Measurements from ENCODE around the gene KCNF1. TPM values are rescaled to one million over a fixed set of nuclear protein-coding genes. Genes with fewer than 3 reads are reported as not detected.

KCNF1 gene
- total RNA-seq, 1 experiment from 2014 or later = 1.3 TPM

GRCh38 chr2:10892316-10892715 is 19.4 kb upstream of the KCNF1 start:
- intact Hi-C loops (cut with micrococcal nuclease) = no loop called here
- TF ChIP-seq EZH2phosphoT487 (IDR thresholded peaks at IDR 0.05; ENCODE audit: borderline replicate concordance, low read length) (no peak), CTCF (conservative IDR thresholded peaks at IDR 0.05; ENCODE audit: low read depth, low read length) (no peak), EZH2 (IDR thresholded peaks at IDR 0.05; ENCODE audit: low read length, unreplicated experiment) (no peak)

GRCh38 chr2:10892796-10893350 is 18.9 kb upstream of the KCNF1 start:
- Histone ChIP-seq H3K4me3 (ENCODE audit: low read length) (no peak overlapping the region), H3K9ac (ENCODE audit: low read length) (no peak overlapping the region), H3K27me3 (ENCODE audit: low read length) (no peaks in the 10 kb centered on the region), H3K9me3 (ENCODE audit: low read length) (no peaks in the 10 kb centered on the region), H3K27ac (ENCODE audit: low read length) (no peak overlapping the region), H3K4me1 (ENCODE audit: insufficient read depth, low read length) (no peaks in the 10 kb centered on the region), H3K79me2 (ENCODE audit: low read length) (no peaks in the 10 kb centered on the region), H4K20me1 (ENCODE audit: low read length) (no peaks in the 10 kb centered on the region), H3F3A (ENCODE audit: low read length, unreplicated experiment) (no peaks in the 10 kb centered on the region), H2AFZ (ENCODE audit: low read length) (no peak overlapping the region), H3K36me3 (ENCODE audit: low read depth, low read length) (no peaks in the 10 kb centered on the region), H3K4me2 (ENCODE audit: low read length) (no peak overlapping the region), H3K9me2 (replicated peaks; ENCODE audit: low read length) (no peaks in the 10 kb centered on the region)
- CTCF ChIA-PET = no interaction called here
- ATAC-seq (no peak), DNase-seq (no peak)
- no peak for TF ChIP-seq EZH2phosphoT487 (IDR thresholded peaks at IDR 0.05; ENCODE audit: borderline replicate concordance, low read length)
- TF ChIP-seq CTCF (conservative IDR thresholded peaks at IDR 0.05; ENCODE audit: low read depth, low read length) = no peak
- no peak for TF ChIP-seq EZH2 (IDR thresholded peaks at IDR 0.05; ENCODE audit: low read length, unreplicated experiment)
- intact Hi-C loops (cut with micrococcal nuclease) = no loop called here
- BruUV-seq (replicated peaks) = no TSS peak
- POLR2A ChIA-PET (ENCODE audit: unreplicated experiment) = no interaction called here

More at GRCh38 chr2:10892316-10892715, 19.4 kb upstream of the KCNF1 start:
- no peak for ATAC-seq
- Histone ChIP-seq H3K27ac (ENCODE audit: low read length) (no peak overlapping the region), H3F3A (ENCODE audit: low read length, unreplicated experiment) (no peaks in the 10 kb centered on the region), H3K9me3 (ENCODE audit: low read length) (no peaks in the 10 kb centered on the region), H3K9ac (ENCODE audit: low read length) (no peak overlapping the region), H3K36me3 (ENCODE audit: low read depth, low read length) (no peaks in the 10 kb centered on the region), H3K9me2 (replicated peaks; ENCODE audit: low read length) (no peaks in the 10 kb centered on the region), H3K4me1 (ENCODE audit: insufficient read depth, low read length) (no peaks in the 10 kb centered on the region), H4K20me1 (ENCODE audit: low read length) (no peaks in the 10 kb centered on the region), H2AFZ (ENCODE audit: low read length) (no peak overlapping the region), H3K4me2 (ENCODE audit: low read length) (no peak overlapping the region), H3K27me3 (ENCODE audit: low read length) (0 out of 2 replicates have a peak, but pooled peaks cover 2% of the 10 kb centered on the region), H3K4me3 (ENCODE audit: low read length) (no peak overlapping the region), H3K79me2 (ENCODE audit: low read length) (no peaks in the 10 kb centered on the region)
- ChIA-PET CTCF (no interaction called here), POLR2A (ENCODE audit: unreplicated experiment) (no interaction called here)
- DNase-seq = no peak
- no TSS peak for BruUV-seq (replicated peaks)

- Histone ChIP-seq H3K9me3 (ENCODE audit: low read length) (no peaks in the 10 kb centered on the region), H3K27ac (ENCODE audit: low read length) (no peak overlapping the region), H3K9ac (ENCODE audit: low read length) (no peak overlapping the region), H3K36me3 (ENCODE audit: low read depth, low read length) (no peaks in the 10 kb centered on the region), H3F3A (ENCODE audit: low read length, unreplicated experiment) (no peaks in the 10 kb centered on the region), H3K4me1 (ENCODE audit: insufficient read depth, low read length) (no peaks in the 10 kb centered on the region), H3K27me3 (ENCODE audit: low read length) (no peaks in the 10 kb centered on the region), H4K20me1 (ENCODE audit: low read length) (no peaks in the 10 kb centered on the region), H3K9me2 (replicated peaks; ENCODE audit: low read length) (no peaks in the 10 kb centered on the region), H3K4me2 (ENCODE audit: low read length) (no peak overlapping the region), H2AFZ (ENCODE audit: low read length) (no peak overlapping the region), H3K4me3 (ENCODE audit: low read length) (no peak overlapping the region), H3K79me2 (ENCODE audit: low read length) (no peaks in the 10 kb centered on the region)
- BruUV-seq (replicated peaks) = no TSS peak
- TF ChIP-seq EZH2 (IDR thresholded peaks at IDR 0.05; ENCODE audit: low read length, unreplicated experiment) (no peak), EZH2phosphoT487 (IDR thresholded peaks at IDR 0.05; ENCODE audit: borderline replicate concordance, low read length) (no peak), CTCF (conservative IDR thresholded peaks at IDR 0.05; ENCODE audit: low read depth, low read length) (no peak)
- ChIA-PET CTCF (no interaction called here), POLR2A (ENCODE audit: unreplicated experiment) (no interaction called here)
- intact Hi-C loops (cut with micrococcal nuclease) = no loop called here
- ATAC-seq (no peak), DNase-seq (no peak)
Measured at GRCh38 chr2:10894264-10894935, 17.3 kb upstream of the KCNF1 start.
